Spinal cord (tissue), 10 donors: ENCODE measurements around the gene CACNA2D1. TPM values are rescaled to one million over a fixed set of nuclear protein-coding genes. Genes with fewer than 3 reads are reported as not detected.

Experiments
- DNase-seq, 6 donors: peaks; one replicate each; pipeline versions ENCODE4 v3.0.0 to v3.0.0-alpha.2; 2013 to 2015; ENCODE audit warnings: low spot score in 6 of 6, low read depth in 4 of 6
- H3K27ac ChIP-seq: one replicate; pipeline ENCODE4 v1.5.1; 2013; ENCODE audit warnings: low read depth, low read length, control low read depth
- H3K27me3 ChIP-seq: one replicate; pipeline ENCODE4 v1.6.1; 2013; ENCODE audit warnings: low read length; ENCODE audit not compliant: control insufficient read depth, insufficient read depth
- H3K36me3 ChIP-seq: one replicate; pipeline ENCODE4 v1.6.1; 2013; ENCODE audit warnings: low read length; ENCODE audit not compliant: control insufficient read depth, insufficient read depth
- H3K4me1 ChIP-seq: one replicate; pipeline ENCODE4 v1.6.1; 2013; ENCODE audit warnings: low read length; ENCODE audit not compliant: control insufficient read depth, insufficient read depth
- H3K4me3 ChIP-seq: one replicate; pipeline ENCODE4 v1.5.1; 2013; ENCODE audit warnings: low read depth, low read length, control low read depth
- H3K9me3 ChIP-seq: one replicate; pipeline ENCODE4 v1.6.1; 2013; ENCODE audit warnings: low read length; ENCODE audit not compliant: control insufficient read depth, insufficient read depth
- WGBS: methylation state at CpG from one replicate; pipeline ENCODE4 v1.1.5; 2013; ENCODE audit warnings: missing lambda C conversion rate; ENCODE audit not compliant: insufficient coverage; 5-methylcytosine and 5-hydroxymethylcytosine counted together
- polyA plus RNA-seq, 2 donors: library from polyadenylated mRNA; unstranded; fragments of 120-200 nt; gene quantifications; one replicate each; pipeline ENCODE4 v1.2.1, GENCODE V29; 2013; ENCODE audit not compliant: insufficient read length in 2 of 2
- total RNA-seq, 2 donors: library from RNA; depleted of rRNA in 1 of 2; stranded (reverse); fragments of 120-200 nt in 1 of 2; fragments of >200 nt in 1 of 2; gene quantifications; one replicate each; pipeline versions ENCODE4 v1.2.3 to v1.2.4, GENCODE V29; 2013 to 2014
- donor health status: healthy.

CACNA2D1 gene
- total and polyA plus RNA-seq, 4 donors = 28.1 to 108 (median 42.0) TPM

DNA sequence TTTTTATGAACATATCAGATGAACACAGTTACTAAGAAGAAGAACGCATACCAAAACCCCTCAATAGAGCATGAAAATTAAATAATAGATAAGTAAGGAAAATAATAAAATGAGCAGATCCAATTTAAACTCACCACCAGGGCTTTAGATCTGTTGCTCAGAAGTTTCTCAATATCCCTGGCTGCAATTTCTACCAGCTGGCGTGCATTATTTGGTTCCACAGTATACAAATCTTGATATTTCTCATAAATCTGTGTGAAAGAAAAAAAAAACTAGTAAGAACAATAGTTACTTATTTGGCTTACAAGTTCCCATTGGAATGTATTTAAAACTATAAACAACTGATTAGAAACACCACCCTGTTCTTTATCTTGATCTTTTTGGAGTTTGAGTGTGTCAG is 108.6 kb downstream of the CACNA2D1 start:
- Histone ChIP-seq H3K4me3 (no peak overlapping the region), H3K4me1 (no peaks in the 10 kb centered on the region), H3K27ac (no peak overlapping the region), H3K27me3 (no peaks in the 10 kb centered on the region), H3K36me3 (no peaks in the 10 kb centered on the region), H3K9me3 (no peaks in the 10 kb centered on the region)
- no CpG with 5 or more reads among the region's 2 CpGs for WGBS
- no peak for DNase-seq

DNA sequence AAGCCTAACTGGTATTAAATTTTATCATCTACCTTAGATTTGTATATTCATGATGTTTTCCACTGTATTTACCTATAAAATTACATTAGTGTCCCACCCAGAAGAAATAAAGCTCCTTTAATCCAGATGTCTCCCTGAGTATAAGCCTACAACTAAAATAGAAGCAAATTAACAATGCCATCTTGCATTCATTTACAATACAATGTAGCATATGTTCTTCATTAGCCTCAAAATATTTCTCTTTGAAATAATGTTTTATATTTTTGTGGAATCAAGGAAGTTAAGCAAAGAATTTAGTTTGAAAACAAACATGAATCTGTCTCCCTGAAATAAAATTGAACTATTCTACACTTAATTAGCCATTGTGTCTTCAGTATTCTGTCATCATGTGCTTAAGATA is 112.3 kb downstream of the CACNA2D1 start:
- H3K4me3 ChIP-seq = no peak overlapping the region
- DNase-seq = no peak
- H3K9me3 ChIP-seq = no peaks in the 10 kb centered on the region
- H3K36me3 ChIP-seq = no peaks in the 10 kb centered on the region
- no peak overlapping the region for H3K27ac ChIP-seq
- no peaks in the 10 kb centered on the region for H3K27me3 ChIP-seq
- no peaks in the 10 kb centered on the region for H3K4me1 ChIP-seq

DNA sequence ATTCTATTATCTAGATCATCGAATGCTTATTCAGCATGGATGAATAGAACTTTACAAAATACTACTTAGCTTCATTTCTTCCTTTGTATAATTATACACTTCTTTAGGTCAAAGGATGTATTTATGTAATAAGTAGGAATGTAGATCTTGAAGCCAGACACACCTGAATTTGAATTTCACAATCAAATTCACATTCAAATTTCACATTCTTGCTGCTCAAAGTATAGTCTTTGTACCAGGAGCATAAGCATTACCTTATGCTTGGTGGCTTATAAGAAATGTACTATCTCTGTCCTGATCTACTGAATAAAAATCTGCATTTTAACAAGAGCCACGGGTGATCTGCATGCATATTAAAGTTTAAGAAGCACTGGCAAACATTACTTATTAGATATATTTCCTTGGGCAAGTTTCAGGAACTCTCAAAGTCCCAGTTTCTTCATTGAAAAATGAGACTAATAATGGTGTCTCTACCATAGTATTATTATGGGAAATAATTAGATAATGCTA is 112.8 kb downstream of the CACNA2D1 start:
- Histone ChIP-seq H3K9me3 (no peaks in the 10 kb centered on the region), H3K4me1 (no peaks in the 10 kb centered on the region), H3K36me3 (no peaks in the 10 kb centered on the region), H3K27me3 (no peaks in the 10 kb centered on the region), H3K4me3 (no peak overlapping the region), H3K27ac (no peak overlapping the region)
- no peak for DNase-seq
- no CpG with 5 or more reads among the region's 2 CpGs for WGBS

DNA sequence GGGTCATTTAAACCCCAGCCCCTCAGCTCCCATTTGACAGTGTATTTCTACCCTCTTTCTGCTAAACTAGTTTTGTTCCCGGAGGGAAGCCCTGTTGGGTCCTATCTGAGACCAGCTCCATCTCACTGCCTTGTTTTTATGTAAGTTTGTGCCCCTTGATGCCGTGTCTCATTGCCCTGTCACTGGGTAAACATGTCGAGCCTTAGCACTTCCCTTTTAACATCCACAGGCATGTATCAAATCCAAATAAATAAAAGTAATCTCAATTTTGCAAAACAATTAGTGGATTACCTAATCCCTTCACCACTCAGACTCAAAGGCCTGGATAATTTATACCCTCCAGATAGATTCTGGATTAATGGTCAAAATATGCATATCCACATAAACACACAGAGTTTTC is 115.7 kb downstream of the CACNA2D1 start:
- no peak for DNase-seq
- Histone ChIP-seq H3K36me3 (no peaks in the 10 kb centered on the region), H3K27ac (no peak overlapping the region), H3K9me3 (no peaks in the 10 kb centered on the region), H3K4me1 (no peaks in the 10 kb centered on the region), H3K27me3 (no peaks in the 10 kb centered on the region), H3K4me3 (no peak overlapping the region)
- 75% methylated on average over 3 of the region's 3 CpGs for WGBS

DNA sequence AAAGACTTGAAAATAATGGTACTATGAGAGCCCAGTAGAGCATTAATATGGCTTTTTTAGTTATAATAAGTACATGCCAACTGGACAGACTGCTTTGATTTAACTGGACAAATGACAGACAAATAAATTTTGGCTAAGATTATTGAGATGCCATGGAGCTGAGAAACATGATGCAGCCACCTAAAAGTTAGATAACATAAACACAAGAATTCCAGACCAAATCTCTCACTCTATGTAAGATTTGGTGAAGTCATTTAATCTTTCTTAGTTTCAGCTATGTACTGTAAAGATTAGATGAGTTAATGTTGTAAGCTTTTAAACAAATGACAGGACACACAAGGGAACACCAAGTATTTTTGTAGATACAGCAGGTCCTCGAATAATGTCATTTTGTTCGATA is 118.2 kb downstream of the CACNA2D1 start:
- H3K4me3 ChIP-seq = no peak overlapping the region
- H3K27ac ChIP-seq = no peak overlapping the region
- no peaks in the 10 kb centered on the region for H3K36me3 ChIP-seq
- H3K27me3 ChIP-seq = no peaks in the 10 kb centered on the region
- DNase-seq = no peak
- WGBS = 100% methylated on average over 2 of the region's 2 CpGs
- H3K9me3 ChIP-seq = no peaks in the 10 kb centered on the region
- H3K4me1 ChIP-seq = no peaks in the 10 kb centered on the region

DNA sequence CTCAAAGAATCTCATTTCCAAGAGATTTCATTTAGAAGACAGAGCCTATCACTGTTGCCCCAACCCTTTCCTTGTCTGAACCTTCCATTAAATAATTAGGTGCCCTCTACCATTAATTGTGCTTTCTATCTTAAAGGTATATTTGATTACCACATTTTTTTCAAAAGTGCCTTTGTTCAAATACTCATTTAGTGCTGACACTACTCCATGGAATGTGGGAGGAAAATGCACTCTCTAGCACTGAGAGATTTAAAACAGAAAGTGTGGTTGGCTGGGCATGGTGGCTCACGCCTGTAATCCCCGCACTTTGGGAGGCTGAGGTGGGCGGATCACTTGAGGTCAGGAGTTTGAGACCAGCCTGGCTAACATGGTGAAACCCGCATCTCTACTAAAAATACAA is 119.8 kb downstream of the CACNA2D1 start:
- WGBS = no CpG with 5 or more reads among the region's 4 CpGs
- H3K27ac ChIP-seq = no peak overlapping the region
- DNase-seq = no peak
- H3K9me3 ChIP-seq = no peaks in the 10 kb centered on the region
- H3K27me3 ChIP-seq = no peaks in the 10 kb centered on the region
- no peaks in the 10 kb centered on the region for H3K36me3 ChIP-seq
- H3K4me3 ChIP-seq = no peak overlapping the region
- no peaks in the 10 kb centered on the region for H3K4me1 ChIP-seq

DNA sequence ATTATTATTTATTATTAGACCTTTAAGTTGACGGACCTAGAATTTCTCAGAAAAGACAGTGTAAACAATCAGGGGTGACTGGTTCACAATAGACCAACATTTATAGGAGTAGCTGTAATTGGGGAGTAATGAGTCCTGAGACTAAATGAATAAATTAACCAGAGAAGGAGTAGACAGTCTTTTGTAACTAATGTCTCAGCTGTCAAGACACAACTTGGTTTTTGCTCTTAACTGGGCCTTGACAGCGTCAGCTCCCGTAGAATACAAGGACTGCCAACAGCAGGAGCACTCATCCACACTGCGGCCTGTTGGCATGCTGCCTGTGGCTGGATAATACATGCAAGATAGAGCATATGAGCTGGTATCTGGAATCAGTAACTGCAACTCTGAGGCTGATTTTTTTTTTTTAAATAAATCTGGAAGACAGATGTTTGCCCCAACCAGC is 123.9 kb downstream of the CACNA2D1 start:
- WGBS = 26% methylated on average over 3 of the region's 4 CpGs
- no peaks in the 10 kb centered on the region for H3K36me3 ChIP-seq
- no peaks in the 10 kb centered on the region for H3K27me3 ChIP-seq
- no peaks in the 10 kb centered on the region for H3K9me3 ChIP-seq
- no peaks in the 10 kb centered on the region for H3K4me1 ChIP-seq
- no peak overlapping the region for H3K27ac ChIP-seq
- DNase-seq = peak; percentile 33 to 96 (median 64)
- no peak overlapping the region for H3K4me3 ChIP-seq

DNA sequence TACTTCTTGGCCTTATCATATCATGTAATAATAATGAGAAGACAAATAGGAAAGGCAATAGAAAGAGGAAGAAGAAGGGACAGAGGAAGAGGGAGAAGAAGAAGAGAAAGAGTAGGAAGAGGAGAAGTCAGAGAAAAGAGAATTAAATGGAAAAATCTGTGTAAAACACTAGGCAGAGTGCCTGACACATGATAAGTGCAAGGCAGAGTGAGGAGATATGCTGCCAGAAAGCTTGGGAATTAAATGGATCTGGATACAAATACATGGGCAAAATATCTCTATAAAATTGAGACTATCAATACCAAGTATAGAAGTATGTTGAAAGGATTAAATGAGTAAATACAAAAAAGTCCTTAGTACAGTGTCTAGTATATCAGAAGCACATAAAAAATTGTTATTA is 124.8 kb downstream of the CACNA2D1 start:
- no peaks in the 10 kb centered on the region for H3K4me1 ChIP-seq
- no peaks in the 10 kb centered on the region for H3K36me3 ChIP-seq
- no peaks in the 10 kb centered on the region for H3K9me3 ChIP-seq
- peak in 1 of 6 donors; percentile 38 for DNase-seq
- no peak overlapping the region for H3K27ac ChIP-seq
- no peak overlapping the region for H3K4me3 ChIP-seq
- no peaks in the 10 kb centered on the region for H3K27me3 ChIP-seq

DNA sequence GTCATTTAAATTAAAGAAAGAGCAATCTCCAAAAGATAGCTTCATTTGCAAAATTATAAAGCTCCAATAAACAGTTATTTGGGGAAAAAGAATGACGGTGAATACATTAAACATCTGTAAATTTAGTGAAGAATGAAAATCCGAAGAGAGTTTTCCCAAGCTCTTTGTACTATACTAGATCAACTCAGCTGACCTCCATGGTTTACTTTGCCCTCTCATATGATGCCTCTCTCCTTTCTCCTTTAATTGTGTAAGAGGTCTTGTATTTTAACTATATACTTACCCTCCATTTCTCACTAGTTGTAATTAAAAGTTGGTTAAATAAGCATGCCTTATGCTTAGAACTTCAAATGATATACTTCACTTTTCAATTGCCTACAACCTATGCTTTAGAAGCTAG is 125.8 kb downstream of the CACNA2D1 start:
- DNase-seq = no peak
- Histone ChIP-seq H3K27ac (no peak overlapping the region), H3K4me3 (no peak overlapping the region), H3K9me3 (no peaks in the 10 kb centered on the region), H3K27me3 (no peaks in the 10 kb centered on the region), H3K4me1 (no peaks in the 10 kb centered on the region), H3K36me3 (no peaks in the 10 kb centered on the region)
- WGBS = no CpG with 5 or more reads among the region's 2 CpGs

DNA sequence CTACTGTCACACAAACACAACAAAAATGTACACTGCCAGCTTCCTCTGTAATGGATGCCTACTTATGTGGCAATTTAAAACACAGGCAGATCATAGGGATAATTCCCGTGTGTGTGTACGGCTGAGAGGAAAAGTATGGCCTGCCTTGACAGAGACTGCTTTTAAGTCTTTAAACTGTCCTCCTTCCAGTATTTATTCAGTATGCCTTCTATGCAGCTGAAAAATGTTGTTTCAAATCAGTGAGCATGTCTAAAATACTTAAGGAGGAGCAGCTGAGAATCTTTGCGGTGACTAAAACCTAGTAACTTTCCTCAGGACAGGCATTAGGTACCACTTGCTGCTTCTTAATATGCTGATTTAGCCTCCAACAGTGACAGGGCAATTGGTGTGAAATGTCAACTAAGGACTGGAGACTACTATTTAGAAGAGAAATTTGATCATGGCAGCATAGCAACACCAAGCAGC is 126.3 kb downstream of the CACNA2D1 start:
- WGBS = 52% methylated on average over 3 of the region's 3 CpGs
- peak in 2 of 6 donors; percentile 42 to 53 for DNase-seq
- Histone ChIP-seq H3K36me3 (no peaks in the 10 kb centered on the region), H3K27me3 (no peaks in the 10 kb centered on the region), H3K27ac (no peak overlapping the region), H3K4me1 (no peaks in the 10 kb centered on the region), H3K9me3 (no peaks in the 10 kb centered on the region), H3K4me3 (no peak overlapping the region)
